K562 (cell line): ENCODE data around the gene SYNGR1. TPM values are rescaled to one million over a fixed set of nuclear protein-coding genes. Genes with fewer than 3 reads are reported as not detected.

Experiments used
- BHLHE40 ChIP-seq: IDR thresholded peaks from 2 replicates; pipeline ENCODE4 v1.6.1; 2011; ENCODE audit warnings: low read length, improper control_type of control experiment
- C11orf30 ChIP-seq: fragments of 450-650 bp; IDR thresholded peaks from 2 replicates; pipeline ENCODE4 v1.6.1; 2016; ENCODE audit warnings: low read depth, mild to moderate bottlenecking
- JUND ChIP-seq, 2 experiments: IDR thresholded peaks; 2 replicates in 1 of 2; 3 replicates in 1 of 2; pipeline ENCODE4 v1.6.1; 2011; ENCODE audit warnings: borderline replicate concordance in 2 of 2, low read depth in 2 of 2, low read length in 2 of 2, improper control_type of control experiment in 1 of 2, missing biosample characterization in 1 of 2, missing genetic modification characterization in 1 of 2, missing genetic modification reagents in 1 of 2
- MEIS2 ChIP-seq: fragments of 450-650 bp; IDR thresholded peaks from 2 replicates; pipeline ENCODE4 v1.6.1; 2014; ENCODE audit warnings: mild to moderate bottlenecking; ENCODE audit not compliant: partially characterized antibody
- NFXL1 ChIP-seq: fragments of 450-650 bp; formaldehyde crosslinking; IDR thresholded peaks from 2 replicates; pipeline ENCODE4 v1.4.0; 2021; ENCODE audit warnings: mild to moderate bottlenecking
- REST ChIP-seq, 2 experiments: fragments of 450-650 bp; formaldehyde crosslinking in 1 of 2; IDR thresholded peaks; 2 replicates each; pipeline versions ENCODE4 v1.4.0 to v1.6.1; 2014 to 2020; ENCODE audit warnings: mild to moderate bottlenecking in 2 of 2, borderline replicate concordance in 1 of 2, low read depth in 1 of 2
- TRIM24 ChIP-seq, 2 experiments: fragments of 450-650 bp; IDR thresholded peaks; 2 replicates each; pipeline ENCODE4 v1.6.1; 2016
- polyA plus RNA-seq, 8 experiments: library from polyadenylated mRNA; depleted of rRNA in 4 of 8; stranded (reverse) in 5 of 8; unstranded in 3 of 8; fragments of >200 nt; fragmentation: Nextera tagmentation in 2 of 8; fragmentation: Illumina TruSeq in 1 of 8; extraction: Ambion mirVana in 2 of 8; extraction: Trizol in 1 of 8; gene quantifications; 2 replicates each; pipeline versions ENCODE4 v1.2.1 to v1.2.3, GENCODE V29; 2011 to 2014; ENCODE audit warnings: inconsistent platforms in 1 of 8, missing spikeins in 1 of 8
- total RNA-seq, 7 experiments: library from RNA; depleted of rRNA in 6 of 7; stranded (reverse); fragments of >200 nt in 6 of 7; fragmentation: Illumina TruSeq in 2 of 7; extraction: Trizol in 2 of 7; gene quantifications; 2 replicates each; pipeline versions ENCODE4 v1.2.1 to v1.2.3, GENCODE V29; 2011 to 2021; ENCODE audit warnings: low replicate concordance in 1 of 7
- TF ChIP-seq, protein P1 (sequence below): fragments of 250-450 bp; sonication (Bioruptor Pico); IDR thresholded peaks from 2 replicates; pipeline ENCODE4 v1.4.0; 2020; ENCODE audit warnings: mild to moderate bottlenecking, moderate library complexity
- TF ChIP-seq, protein P2 (sequence below): sonication (generic); formaldehyde crosslinking; IDR thresholded peaks from 2 replicates; pipeline ENCODE4 v1.8.1; 2023; ENCODE audit warnings: mild to moderate bottlenecking, missing genetic modification reagents

SYNGR1 gene
- total and polyA plus RNA-seq, 9 of the 15 experiments (the other 6 are each of a cell fraction or from before 2014, with no cell fraction given) = 1.8 to 15.9 (median 5.5) TPM

DNA sequence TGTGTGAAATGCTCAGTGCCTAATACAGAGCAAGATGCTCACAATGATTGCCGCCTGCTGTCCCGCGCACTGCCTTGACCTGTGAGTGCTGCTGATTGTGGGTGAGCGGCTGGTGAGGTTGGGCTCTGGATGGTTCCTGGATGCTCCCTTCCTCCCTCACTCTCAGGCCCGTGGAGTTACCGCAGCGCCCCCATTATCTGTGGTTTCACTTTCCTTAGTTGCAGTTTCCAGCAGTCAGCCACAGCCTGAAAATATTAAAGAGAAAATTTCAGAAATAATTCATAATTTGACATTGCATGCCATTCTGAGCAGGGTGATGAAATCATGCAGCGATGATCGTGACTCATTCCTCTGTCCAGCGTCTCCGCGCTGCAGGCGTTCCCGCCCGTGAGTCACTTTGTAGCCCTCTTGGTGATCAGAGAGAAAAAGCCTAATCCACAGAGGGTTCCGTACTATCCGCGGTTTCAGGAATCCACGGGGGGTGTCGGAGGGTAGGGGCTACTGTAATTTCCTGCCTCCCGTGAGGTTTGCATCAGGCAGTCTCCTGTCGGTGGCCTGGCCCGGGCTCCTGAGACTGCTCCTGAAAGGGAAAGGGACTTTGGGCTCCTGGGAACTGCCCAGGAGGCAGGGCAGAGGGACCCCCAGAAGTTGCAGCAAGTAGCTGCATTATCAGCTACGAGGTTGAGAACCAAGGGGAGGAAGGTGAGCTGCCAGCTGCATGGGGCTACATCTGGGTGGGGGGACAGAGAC, 41.0 kb upstream of the SYNGR1 start (continued):
- TF ChIP-seq REST (IDR thresholded peaks at IDR 0.05; ENCODE audit: borderline replicate concordance) (peak; percentile 55), REST (CRISPR knock-in tag; IDR thresholded peaks at IDR 0.05; ENCODE audit: low read depth) (no peak), BHLHE40 (peak; percentile 69), C11orf30 (no peak), TRIM24 (IDR thresholded peaks at IDR 0.05) (peak; percentile 44 to 49; a peak in 2 of 4 replicates), MEIS2 (peak; percentile 72), NFXL1 (no peak), JUND (IDR thresholded peaks at IDR 0.05; ENCODE audit: borderline replicate concordance, low read depth, low read length) (peak; percentile 92), JUND (tag; IDR thresholded peaks at IDR 0.05; ENCODE audit: borderline replicate concordance, low read depth, low read length) (peak; percentile 82; the same call in 2 of the 3 replicates)
- TF ChIP-seq, protein P1, sequence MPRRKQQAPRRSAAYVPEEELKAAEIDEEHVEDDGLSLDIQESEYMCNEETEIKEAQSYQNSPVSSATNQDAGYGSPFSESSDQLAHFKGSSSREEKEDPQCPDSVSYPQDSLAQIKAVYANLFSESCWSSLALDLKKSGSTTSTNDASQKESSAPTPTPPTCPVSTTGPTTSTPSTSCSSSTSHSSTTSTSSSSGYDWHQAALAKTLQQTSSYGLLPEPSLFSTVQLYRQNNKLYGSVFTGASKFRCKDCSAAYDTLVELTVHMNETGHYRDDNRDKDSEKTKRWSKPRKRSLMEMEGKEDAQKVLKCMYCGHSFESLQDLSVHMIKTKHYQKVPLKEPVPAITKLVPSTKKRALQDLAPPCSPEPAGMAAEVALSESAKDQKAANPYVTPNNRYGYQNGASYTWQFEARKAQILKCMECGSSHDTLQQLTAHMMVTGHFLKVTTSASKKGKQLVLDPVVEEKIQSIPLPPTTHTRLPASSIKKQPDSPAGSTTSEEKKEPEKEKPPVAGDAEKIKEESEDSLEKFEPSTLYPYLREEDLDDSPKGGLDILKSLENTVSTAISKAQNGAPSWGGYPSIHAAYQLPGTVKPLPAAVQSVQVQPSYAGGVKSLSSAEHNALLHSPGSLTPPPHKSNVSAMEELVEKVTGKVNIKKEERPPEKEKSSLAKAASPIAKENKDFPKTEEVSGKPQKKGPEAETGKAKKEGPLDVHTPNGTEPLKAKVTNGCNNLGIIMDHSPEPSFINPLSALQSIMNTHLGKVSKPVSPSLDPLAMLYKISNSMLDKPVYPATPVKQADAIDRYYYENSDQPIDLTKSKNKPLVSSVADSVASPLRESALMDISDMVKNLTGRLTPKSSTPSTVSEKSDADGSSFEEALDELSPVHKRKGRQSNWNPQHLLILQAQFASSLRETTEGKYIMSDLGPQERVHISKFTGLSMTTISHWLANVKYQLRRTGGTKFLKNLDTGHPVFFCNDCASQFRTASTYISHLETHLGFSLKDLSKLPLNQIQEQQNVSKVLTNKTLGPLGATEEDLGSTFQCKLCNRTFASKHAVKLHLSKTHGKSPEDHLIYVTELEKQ = no peak
- TF ChIP-seq, protein P2, sequence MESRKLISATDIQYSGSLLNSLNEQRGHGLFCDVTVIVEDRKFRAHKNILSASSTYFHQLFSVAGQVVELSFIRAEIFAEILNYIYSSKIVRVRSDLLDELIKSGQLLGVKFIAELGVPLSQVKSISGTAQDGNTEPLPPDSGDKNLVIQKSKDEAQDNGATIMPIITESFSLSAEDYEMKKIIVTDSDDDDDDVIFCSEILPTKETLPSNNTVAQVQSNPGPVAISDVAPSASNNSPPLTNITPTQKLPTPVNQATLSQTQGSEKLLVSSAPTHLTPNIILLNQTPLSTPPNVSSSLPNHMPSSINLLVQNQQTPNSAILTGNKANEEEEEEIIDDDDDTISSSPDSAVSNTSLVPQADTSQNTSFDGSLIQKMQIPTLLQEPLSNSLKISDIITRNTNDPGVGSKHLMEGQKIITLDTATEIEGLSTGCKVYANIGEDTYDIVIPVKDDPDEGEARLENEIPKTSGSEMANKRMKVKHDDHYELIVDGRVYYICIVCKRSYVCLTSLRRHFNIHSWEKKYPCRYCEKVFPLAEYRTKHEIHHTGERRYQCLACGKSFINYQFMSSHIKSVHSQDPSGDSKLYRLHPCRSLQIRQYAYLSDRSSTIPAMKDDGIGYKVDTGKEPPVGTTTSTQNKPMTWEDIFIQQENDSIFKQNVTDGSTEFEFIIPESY (CRISPR knock-in tag) = peak; percentile 71
